Mesothelial cell of epicardium (in vitro differentiated cells): ENCODE data around the gene LAMA2. TPM values are rescaled to one million over a fixed set of nuclear protein-coding genes. Genes with fewer than 3 reads are reported as not detected.

ENCODE experiments used
- DNase-seq, 2 experiments: peaks; one replicate each; pipeline ENCODE4 v3.0.0; 2021; ENCODE audit warnings: low spot score in 2 of 2; ENCODE audit not compliant: unreplicated experiment in 2 of 2
- H3K27ac Mint-ChIP-seq: 2 replicates; pipeline ENCODE4 v1.8.0; 2021; ENCODE audit warnings: mixed read lengths
- H3K27me3 Mint-ChIP-seq: 2 replicates; pipeline ENCODE4 v1.8.0; 2021; ENCODE audit warnings: low read depth, mixed read lengths
- H3K36me3 Mint-ChIP-seq: 2 replicates; pipeline ENCODE4 v1.8.0; 2021; ENCODE audit warnings: mixed read lengths
- H3K4me1 Mint-ChIP-seq: 2 replicates; pipeline ENCODE4 v1.8.0; 2021; ENCODE audit warnings: mixed read lengths
- H3K4me3 Mint-ChIP-seq: 2 replicates; pipeline ENCODE4 v1.8.0; 2021; ENCODE audit warnings: mild to moderate bottlenecking, moderate library complexity, mixed read lengths
- H3K9me3 Mint-ChIP-seq: 2 replicates; pipeline ENCODE4 v1.8.0; 2021; ENCODE audit warnings: mixed read lengths
- CTCF ChIP-seq: fragments of 200-600 bp; sonication (generic); IDR thresholded peaks from one replicate; pipeline ENCODE4 v1.5.0; 2021; ENCODE audit warnings: antibody characterized with exemption; ENCODE audit not compliant: unreplicated experiment
- total RNA-seq: library from RNA; stranded (reverse); gene quantifications from 3 replicates; pipeline ENCODE4 v1.2.1, GENCODE V29; 2021

LAMA2 gene
- total RNA-seq, 1 donor from 2014 or later, result 63.2 TPM

DNA sequence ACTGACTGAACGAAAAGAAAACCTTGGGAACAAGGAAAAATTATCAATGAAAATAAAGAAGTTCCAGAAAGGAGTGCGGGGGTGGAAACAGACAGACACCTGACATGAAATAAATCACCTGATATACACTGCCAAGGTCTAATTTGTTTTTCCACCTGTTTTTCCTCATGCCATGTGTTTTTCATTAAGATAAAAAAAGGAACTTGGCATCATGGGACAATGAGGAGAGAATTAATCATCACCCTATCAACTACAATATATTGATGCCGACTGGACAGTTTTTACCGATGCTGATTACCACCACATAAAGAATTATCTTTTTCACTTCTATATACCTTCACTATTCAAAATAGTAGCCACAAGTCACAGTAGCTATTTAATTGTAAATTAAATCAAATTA, 593.9 kb downstream of the LAMA2 start:
- Mint-ChIP-seq H3K27ac (no peak overlapping the region), H3K36me3 (peaks cover 4% of the 10 kb centered on the region), H3K27me3 (peaks cover 2% of the 10 kb centered on the region), H3K4me3 (no peak overlapping the region), H3K4me1 (peaks cover 8% of the 10 kb centered on the region), H3K9me3 (no peaks in the 10 kb centered on the region)
- DNase-seq, result no peak
- no peak for TF ChIP-seq CTCF

GRCh38 chr6:129478379-129478778, 595.4 kb downstream of the LAMA2 start:
- Mint-ChIP-seq H3K27ac (no peak overlapping the region), H3K9me3 (no peaks in the 10 kb centered on the region), H3K27me3 (peaks cover 2% of the 10 kb centered on the region), H3K36me3 (peaks cover 5% of the 10 kb centered on the region), H3K4me1 (peaks cover 8% of the 10 kb centered on the region), H3K4me3 (no peak overlapping the region)
- no peak for DNase-seq
- TF ChIP-seq CTCF, result no peak

DNA sequence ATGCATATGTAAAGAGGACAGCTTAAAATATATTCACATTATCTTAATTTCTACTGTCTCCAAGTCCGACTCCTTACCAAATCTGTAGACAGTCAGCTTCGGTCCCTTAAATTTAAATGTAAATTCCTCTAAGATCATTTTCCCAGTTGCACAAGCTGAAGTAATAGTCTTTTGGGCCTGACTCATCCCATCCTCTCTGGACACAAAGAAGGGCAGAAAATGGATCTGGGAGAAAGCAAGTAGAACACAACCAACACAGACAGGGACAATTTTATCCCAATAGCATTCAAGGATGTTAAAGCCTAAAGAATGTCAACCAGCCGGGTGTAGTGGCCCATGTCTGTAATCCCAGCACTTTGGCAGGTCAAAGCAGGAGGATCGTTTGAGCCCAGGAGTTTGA, 598.8 kb downstream of the LAMA2 start:
- H3K4me1 Mint-ChIP-seq, result peaks cover 14% of the 10 kb centered on the region
- H3K4me3 Mint-ChIP-seq, result no peak overlapping the region
- TF ChIP-seq CTCF, result no peak
- H3K36me3 Mint-ChIP-seq, result peaks cover 5% of the 10 kb centered on the region
- no peak for DNase-seq
- no peaks in the 10 kb centered on the region for H3K9me3 Mint-ChIP-seq
- no peak overlapping the region for H3K27ac Mint-ChIP-seq
- peaks cover 7% of the 10 kb centered on the region for H3K27me3 Mint-ChIP-seq

DNA sequence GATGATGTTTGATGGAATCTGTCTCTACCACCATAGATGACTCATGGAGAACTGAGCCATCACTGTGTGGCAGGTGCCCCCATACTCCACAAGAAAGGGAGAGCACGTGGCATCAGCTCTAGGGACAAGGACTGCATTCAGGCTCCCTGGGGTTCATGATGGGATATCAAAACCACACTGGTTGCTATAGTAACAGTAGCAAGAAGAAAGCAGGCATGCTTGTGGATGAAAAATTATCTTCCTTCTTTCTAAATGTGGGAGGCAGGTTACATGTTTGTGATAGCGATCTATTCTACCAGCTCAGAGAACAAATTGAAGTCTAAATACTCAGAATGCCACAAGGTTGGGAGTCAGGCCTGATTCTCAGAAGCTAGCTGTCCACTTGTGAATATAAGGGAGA, 602.8 kb downstream of the LAMA2 start:
- no peak for TF ChIP-seq CTCF
- Mint-ChIP-seq H3K27ac (no peak overlapping the region), H3K36me3 (peaks cover 5% of the 10 kb centered on the region), H3K4me1 (peaks cover 20% of the 10 kb centered on the region), H3K27me3 (peaks cover 7% of the 10 kb centered on the region), H3K4me3 (no peak overlapping the region), H3K9me3 (no peaks in the 10 kb centered on the region)
- no peak for DNase-seq

DNA sequence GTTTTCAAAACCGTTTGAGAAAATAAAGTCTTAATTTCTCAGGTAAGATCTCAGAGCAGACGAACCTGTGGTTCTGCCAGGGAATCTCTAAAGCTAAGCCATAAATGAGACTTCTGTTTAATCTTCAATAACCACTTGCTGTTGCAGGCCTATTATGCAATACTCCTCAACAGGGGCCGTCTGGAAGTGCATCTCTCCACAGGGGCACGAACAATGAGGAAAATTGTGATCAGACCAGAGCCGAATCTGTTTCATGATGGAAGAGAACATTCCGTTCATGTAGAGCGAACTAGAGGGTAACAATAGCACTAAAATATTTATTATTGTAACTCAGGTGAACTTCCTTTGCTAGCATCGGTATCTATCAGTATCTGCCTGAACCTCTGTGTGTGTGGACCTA, 603.4 kb downstream of the LAMA2 start:
- no peak overlapping the region for H3K27ac Mint-ChIP-seq
- H3K4me3 Mint-ChIP-seq, result no peak overlapping the region
- H3K36me3 Mint-ChIP-seq, result peaks cover 4% of the 10 kb centered on the region

More for the DNA sequence above, 603.4 kb downstream of the LAMA2 start:
- no peak for TF ChIP-seq CTCF
- H3K9me3 Mint-ChIP-seq, result no peaks in the 10 kb centered on the region
- H3K4me1 Mint-ChIP-seq, result peaks cover 25% of the 10 kb centered on the region
- no peak for DNase-seq
- H3K27me3 Mint-ChIP-seq, result peaks cover 7% of the 10 kb centered on the region
